A549 (cell line): ENCODE data around the gene TAMM41.

Experiments used
- BHLHE40 ChIP-seq: IDR thresholded peaks from 2 replicates; pipeline ENCODE4 v1.6.1; 2012; ENCODE audit warnings: low read depth, low read length, inconsistent platforms
- CBX2 ChIP-seq: fragments of 200-600 bp; sonication (generic); IDR thresholded peaks from 2 replicates; pipeline ENCODE4 v1.6.1; 2016; ENCODE audit warnings: low read depth, mild to moderate bottlenecking, borderline replicate concordance
- CTCF ChIP-seq: fragments of >200 bp; sonication (Bioruptor Twin); formaldehyde crosslinking; IDR thresholded peaks from 3 replicates; pipeline ENCODE4 v1.5.1; 2016
- EP300 ChIP-seq, 2 experiments: fragments of >200 bp; sonication (Bioruptor Twin); formaldehyde crosslinking; IDR thresholded peaks; 2 replicates in 1 of 2; 3 replicates in 1 of 2; pipeline ENCODE4 v1.6.1; 2016 to 2017
- ESRRA ChIP-seq: fragments of 150-350 bp; IDR thresholded peaks from 2 replicates; pipeline ENCODE4 v1.6.1; 2014; ENCODE audit warnings: mild to moderate bottlenecking, low read length, borderline replicate concordance
- HDAC2 ChIP-seq: fragments of 200-600 bp; sonication (generic); IDR thresholded peaks from 2 replicates; pipeline ENCODE4 v1.6.1; 2016
- HES2 ChIP-seq: fragments of >200 bp; sonication (Bioruptor Twin); formaldehyde crosslinking; IDR thresholded peaks from 2 replicates; pipeline ENCODE4 v1.6.1; 2016
- HOXA7 ChIP-seq: fragments of 250-450 bp; sonication (Bioruptor Pico); IDR thresholded peaks from 2 replicates; pipeline ENCODE4 v1.5.0; 2020; ENCODE audit warnings: mild to moderate bottlenecking, moderate library complexity
- JUN ChIP-seq, 2 experiments: fragments of >200 bp; sonication (Bioruptor Twin); formaldehyde crosslinking; IDR thresholded peaks; 2 replicates in 1 of 2; 3 replicates in 1 of 2; pipeline ENCODE4 v1.6.1; 2016 to 2017
- JUNB ChIP-seq: fragments of >200 bp; sonication (Bioruptor Twin); formaldehyde crosslinking; IDR thresholded peaks from 2 replicates; pipeline ENCODE4 v1.6.1; 2016
- MAZ ChIP-seq: fragments of 150-350 bp; IDR thresholded peaks from 2 replicates; pipeline ENCODE4 v1.6.1; 2014; ENCODE audit warnings: antibody characterized with exemption, low read depth, low read length, borderline replicate concordance
- POLR2A ChIP-seq: IDR thresholded peaks from 2 replicates; pipeline ENCODE4 v1.6.1; 2012; ENCODE audit warnings: mild to moderate bottlenecking, low read length
- REST ChIP-seq: fragments of 200-600 bp; sonication (generic); IDR thresholded peaks from 2 replicates; pipeline ENCODE4 v1.6.1; 2016; ENCODE audit warnings: antibody characterized with exemption, mild to moderate bottlenecking, moderate library complexity
- ZFP36 ChIP-seq: fragments of 450-650 bp; IDR thresholded peaks from 2 replicates; pipeline ENCODE4 v1.6.1; 2014; ENCODE audit warnings: borderline replicate concordance; ENCODE audit not compliant: partially characterized antibody

GRCh38 chr3:11768604-11769003 is 78.1 kb downstream of the TAMM41 start:
- TF ChIP-seq CTCF (no peak), BHLHE40 (no peak), JUNB (no peak), EP300 (IDR thresholded peaks at IDR 0.05) (no peak), HOXA7 (no peak), MAZ (no peak), ZFP36 (no peak), JUN (IDR thresholded peaks at IDR 0.05) (no peak), ESRRA (no peak), CBX2 (no peak), REST (no peak), HES2 (no peak), POLR2A (no peak), HDAC2 (no peak)
